ENCODE data around the gene C14orf93. TPM values are rescaled to one million over a fixed set of nuclear protein-coding genes. Genes with fewer than 3 reads are reported as not detected.
"Not testable (repeated sequence)": the region's sequence is repeated elsewhere in the genome, so short reads cannot be mapped to it uniquely, and the experiment has no call there.

Gene C14orf93
- total and polyA plus RNA-seq, 4 donors = 5.5 to 11.0 (median 8.7) TPM

DNA sequence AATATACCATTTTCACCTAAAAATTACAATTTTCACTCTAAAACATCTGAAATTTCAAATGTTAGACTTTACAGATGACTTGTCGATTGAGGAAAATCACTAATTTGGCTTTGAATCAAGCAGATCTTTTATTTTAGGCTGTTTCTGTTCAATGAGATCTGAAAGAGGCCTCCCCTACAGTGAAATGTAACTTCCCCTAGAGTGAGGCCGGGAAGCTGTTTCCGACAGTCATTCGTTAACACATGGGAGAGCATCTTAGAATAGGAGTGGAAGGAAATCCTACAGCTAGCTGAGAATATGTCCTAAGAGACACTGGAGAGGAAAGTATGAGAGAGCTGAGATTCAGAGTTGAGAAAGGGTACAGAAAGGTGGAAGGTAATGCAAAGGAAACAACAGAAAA is 5.7 kb upstream of the C14orf93 start:
- DNase-seq = no peak
- H3K36me3 ChIP-seq (ENCODE audit: control insufficient read depth in 1 of 2, insufficient read depth in 2 of 2, low read length in 1 of 2) = no peaks in the 10 kb centered on the region
- no peak overlapping the region for H3K27ac ChIP-seq (ENCODE audit: low read depth in 1 of 2, low read length in 2 of 2)
- no peaks in the 10 kb centered on the region for H3K9me3 ChIP-seq (ENCODE audit: control insufficient read depth, low read length)
- H3K4me3 ChIP-seq (ENCODE audit: low read length in 2 of 2) = no peak overlapping the region
- whole genome bisulfite sequencing, 2 donors = 86 to 88% methylated on average over 4 of the region's 4 CpGs
- intact Hi-C loops (cut with DNase I) = no loop called here
- H3K27me3 ChIP-seq (ENCODE audit: control insufficient read depth in 1 of 2, insufficient read depth in 2 of 2, low read length in 1 of 2) = no peaks in the 10 kb centered on the region
- H3K4me1 ChIP-seq (ENCODE audit: control insufficient read depth in 1 of 2, insufficient read depth in 2 of 2, low read length in 2 of 2) = no peaks in the 10 kb centered on the region
- ATAC-seq (ENCODE audit: low FRiP score) = no peak

DNA sequence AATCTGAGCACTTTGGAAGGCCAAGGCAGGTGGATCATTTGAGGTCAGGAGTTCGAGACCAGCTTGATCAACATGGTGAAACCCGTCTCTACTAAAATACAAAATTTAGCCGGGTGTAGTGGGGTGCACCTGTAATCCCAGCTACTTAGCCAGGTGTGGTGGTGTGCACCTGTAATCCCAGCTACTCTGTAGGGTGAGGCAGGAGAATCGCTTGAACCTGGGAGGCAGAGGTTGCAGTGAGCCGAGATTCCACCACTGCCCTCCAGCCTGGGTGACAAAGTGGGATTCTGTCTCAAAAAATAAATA is 3.8 kb upstream of the C14orf93 start:
- WGBS, 2 donors = 91 to 94% methylated on average over 5 of the region's 5 CpGs
- H3K27ac ChIP-seq (ENCODE audit: low read depth in 1 of 2, low read length in 2 of 2); H3K36me3 ChIP-seq (ENCODE audit: control insufficient read depth in 1 of 2, insufficient read depth in 2 of 2, low read length in 1 of 2); ATAC-seq (ENCODE audit: low FRiP score); intact Hi-C loops (cut with DNase I); H3K4me1 ChIP-seq (ENCODE audit: control insufficient read depth in 1 of 2, insufficient read depth in 2 of 2, low read length in 2 of 2); DNase-seq; H3K9me3 ChIP-seq (ENCODE audit: control insufficient read depth, low read length); H3K4me3 ChIP-seq (ENCODE audit: low read length in 2 of 2); H3K27me3 ChIP-seq (ENCODE audit: control insufficient read depth in 1 of 2, insufficient read depth in 2 of 2, low read length in 1 of 2): not testable (repeated sequence)

DNA sequence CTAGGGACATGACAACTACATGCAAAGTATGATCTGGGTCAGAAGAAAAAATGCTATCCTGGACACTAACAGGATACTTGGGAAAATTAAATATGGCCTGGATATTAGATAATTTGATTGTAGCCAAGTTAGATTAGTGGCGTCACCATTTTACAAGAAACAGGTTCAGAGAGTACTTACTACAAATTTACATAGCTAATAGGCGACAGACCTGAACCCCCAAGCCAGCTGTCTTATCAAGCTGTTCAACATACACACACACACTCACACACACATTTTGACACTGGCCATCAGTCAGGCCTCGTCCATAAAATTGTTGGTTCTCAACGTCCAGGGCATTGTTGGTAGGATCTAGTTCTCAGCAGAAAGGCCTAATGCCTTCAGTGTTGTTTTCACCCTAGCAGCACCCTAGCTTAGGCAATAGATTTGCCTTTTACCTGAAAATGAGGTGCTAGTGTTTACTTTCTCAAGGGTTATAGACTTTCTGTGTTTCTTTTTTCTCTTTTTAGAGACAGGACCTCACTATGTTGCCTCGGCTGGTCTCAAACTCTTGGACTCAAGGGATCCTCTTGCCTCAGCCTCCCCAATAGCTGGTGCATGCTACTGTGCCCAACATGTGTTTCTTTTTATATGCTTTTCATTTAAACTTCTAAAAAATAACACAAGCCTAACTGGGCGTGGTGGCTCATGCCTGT is 3.3 kb upstream of the C14orf93 start:
- WGBS, 2 donors = 61 to 72% methylated on average over 6 of the region's 6 CpGs
- Histone ChIP-seq H3K27ac (ENCODE audit: low read depth in 1 of 2, low read length in 2 of 2) (no peak overlapping the region), H3K4me3 (ENCODE audit: low read length in 2 of 2) (no peak overlapping the region), H3K4me1 (ENCODE audit: control insufficient read depth in 1 of 2, insufficient read depth in 2 of 2, low read length in 2 of 2) (no peaks in the 10 kb centered on the region), H3K9me3 (ENCODE audit: control insufficient read depth, low read length) (no peaks in the 10 kb centered on the region), H3K36me3 (ENCODE audit: control insufficient read depth in 1 of 2, insufficient read depth in 2 of 2, low read length in 1 of 2) (no peaks in the 10 kb centered on the region), H3K27me3 (ENCODE audit: control insufficient read depth in 1 of 2, insufficient read depth in 2 of 2, low read length in 1 of 2) (no peaks in the 10 kb centered on the region)
- ATAC-seq (ENCODE audit: low FRiP score) (no peak), DNase-seq (no peak)
- intact Hi-C loops (cut with DNase I) = no loop called here

DNA sequence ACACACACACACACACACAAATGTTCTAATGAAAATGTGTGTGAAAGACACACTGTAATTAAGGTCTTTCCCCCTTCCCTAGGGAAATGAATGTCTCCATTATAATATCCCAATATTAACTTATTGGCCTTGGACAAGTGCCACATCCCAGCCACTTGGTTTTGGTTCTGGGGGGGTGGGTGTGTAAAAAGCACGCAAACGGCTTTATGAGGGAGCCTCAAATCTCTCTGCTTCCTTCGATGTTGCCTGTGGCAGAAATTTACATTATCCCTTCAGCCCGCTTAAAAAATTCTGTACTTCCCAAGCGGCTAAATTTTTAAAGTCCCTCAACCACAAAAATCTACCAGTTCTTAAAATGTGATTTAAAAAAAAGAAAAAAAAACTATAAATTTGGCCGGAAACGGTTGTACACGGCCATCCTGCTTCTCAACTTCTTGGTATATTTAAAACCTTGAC is 432 bp downstream of the C14orf93 start:
- H3K27me3 ChIP-seq (ENCODE audit: control insufficient read depth in 1 of 2, insufficient read depth in 2 of 2, low read length in 1 of 2) = no peaks in the 10 kb centered on the region
- no peak for ATAC-seq (ENCODE audit: low FRiP score)
- H3K4me1 ChIP-seq (ENCODE audit: control insufficient read depth in 1 of 2, insufficient read depth in 2 of 2, low read length in 2 of 2) = no peaks in the 10 kb centered on the region
- no peaks in the 10 kb centered on the region for H3K9me3 ChIP-seq (ENCODE audit: control insufficient read depth, low read length)
- no peak overlapping the region for H3K27ac ChIP-seq (ENCODE audit: low read depth in 1 of 2, low read length in 2 of 2)
- peak overlapping the region; percentile 60 to 96 for H3K4me3 ChIP-seq (ENCODE audit: low read length in 2 of 2)
- no peak for DNase-seq
- WGBS, 2 donors = 4 to 16% methylated on average over 8 of the region's 8 CpGs
- intact Hi-C loops (cut with DNase I) = no loop called here
- no peaks in the 10 kb centered on the region for H3K36me3 ChIP-seq (ENCODE audit: control insufficient read depth in 1 of 2, insufficient read depth in 2 of 2, low read length in 1 of 2)

DNA sequence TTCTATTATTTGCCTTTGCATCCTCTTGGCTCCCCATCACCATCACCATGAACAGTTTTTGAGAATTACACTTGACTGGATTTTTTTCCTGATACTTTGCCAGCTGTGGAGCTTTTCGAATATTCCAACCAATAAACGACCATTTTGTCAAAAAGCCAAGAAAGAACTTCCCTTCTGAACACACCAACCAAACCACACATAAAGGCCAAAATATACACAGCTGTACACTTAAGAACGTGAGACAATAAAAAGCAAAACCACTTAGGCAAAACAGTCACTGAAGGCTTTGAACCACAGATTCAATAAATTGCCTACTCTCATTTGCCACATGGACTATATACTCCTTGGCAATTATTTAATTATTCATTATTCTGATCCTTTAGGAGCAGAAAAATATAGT is 1.1 kb downstream of the C14orf93 start:
- H3K27ac ChIP-seq (ENCODE audit: low read depth in 1 of 2, low read length in 2 of 2) = no peak overlapping the region
- WGBS, 2 donors = 3 to 7% methylated on average over 3 of the region's 3 CpGs
- no peaks in the 10 kb centered on the region for H3K9me3 ChIP-seq (ENCODE audit: control insufficient read depth, low read length)
- no peak overlapping the region for H3K4me3 ChIP-seq (ENCODE audit: low read length in 2 of 2)
- intact Hi-C loops (cut with DNase I) = no loop called here
- H3K27me3 ChIP-seq (ENCODE audit: control insufficient read depth in 1 of 2, insufficient read depth in 2 of 2, low read length in 1 of 2) = no peaks in the 10 kb centered on the region
- H3K4me1 ChIP-seq (ENCODE audit: control insufficient read depth in 1 of 2, insufficient read depth in 2 of 2, low read length in 2 of 2) = no peaks in the 10 kb centered on the region
- DNase-seq (no peak), ATAC-seq (ENCODE audit: low FRiP score) (no peak)
- H3K36me3 ChIP-seq (ENCODE audit: control insufficient read depth in 1 of 2, insufficient read depth in 2 of 2, low read length in 1 of 2) = no peaks in the 10 kb centered on the region

DNA sequence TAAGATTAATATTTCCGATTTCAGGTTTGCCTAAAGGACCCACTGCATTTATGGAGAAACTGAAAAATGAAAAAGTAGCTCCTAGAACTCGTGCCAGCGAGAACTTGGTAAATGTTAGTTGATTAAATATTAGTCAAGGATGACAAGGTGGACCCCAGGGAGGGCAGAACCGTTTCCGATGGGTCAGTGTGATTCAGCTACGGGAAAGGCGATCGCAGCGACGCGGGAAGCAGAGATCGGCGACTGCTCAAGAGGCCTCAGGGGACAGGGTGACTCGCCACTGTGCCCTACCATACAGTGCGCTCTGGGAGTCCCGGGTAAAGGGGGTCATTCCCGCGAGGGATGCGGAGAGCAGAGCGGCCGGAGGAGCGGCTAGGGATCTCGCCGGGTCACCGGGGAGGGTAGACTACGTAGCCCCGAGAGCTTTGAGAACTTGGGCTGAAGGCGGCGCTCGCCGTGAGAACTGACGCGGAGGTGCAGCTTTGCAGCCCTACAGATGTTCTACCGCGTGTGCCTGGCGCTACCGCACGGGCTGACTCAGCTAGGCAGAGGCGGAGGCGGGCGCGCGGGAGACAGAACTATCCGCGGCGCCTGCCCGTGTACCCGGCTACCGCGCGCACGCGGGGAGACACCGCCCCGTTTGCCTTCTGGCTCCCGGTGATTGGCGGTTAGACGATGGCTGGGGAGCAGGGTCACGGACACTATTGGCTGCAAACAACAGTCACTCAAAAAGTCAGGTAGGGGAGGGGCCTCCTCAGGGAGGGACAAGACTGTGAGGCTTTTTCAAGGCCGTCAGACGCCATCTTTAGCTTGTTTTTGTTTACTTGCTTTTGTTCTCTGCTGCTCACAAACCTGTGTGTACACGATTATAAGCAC is 3.2 kb downstream of the C14orf93 start:
- no peaks in the 10 kb centered on the region for H3K9me3 ChIP-seq (ENCODE audit: control insufficient read depth, low read length)
- 0 to 1% methylated on average over 62 of the region's 62 CpGs for WGBS, 2 donors
- no peaks in the 10 kb centered on the region for H3K27me3 ChIP-seq (ENCODE audit: control insufficient read depth in 1 of 2, insufficient read depth in 2 of 2, low read length in 1 of 2)
- H3K36me3 ChIP-seq (ENCODE audit: control insufficient read depth in 1 of 2, insufficient read depth in 2 of 2, low read length in 1 of 2) = no peaks in the 10 kb centered on the region
- DNase-seq = peak; percentile 97 to 98
- no peaks in the 10 kb centered on the region for H3K4me1 ChIP-seq (ENCODE audit: control insufficient read depth in 1 of 2, insufficient read depth in 2 of 2, low read length in 2 of 2)
- H3K4me3 ChIP-seq (ENCODE audit: low read length in 2 of 2) = peak overlapping the region; percentile 22 to 24
- intact Hi-C loops (cut with DNase I) = no loop called here
- peak; percentile 98 for ATAC-seq (ENCODE audit: low FRiP score)
- peak overlapping the region in 1 of 2 donors; percentile 67 for H3K27ac ChIP-seq (ENCODE audit: low read depth in 1 of 2, low read length in 2 of 2)

DNA sequence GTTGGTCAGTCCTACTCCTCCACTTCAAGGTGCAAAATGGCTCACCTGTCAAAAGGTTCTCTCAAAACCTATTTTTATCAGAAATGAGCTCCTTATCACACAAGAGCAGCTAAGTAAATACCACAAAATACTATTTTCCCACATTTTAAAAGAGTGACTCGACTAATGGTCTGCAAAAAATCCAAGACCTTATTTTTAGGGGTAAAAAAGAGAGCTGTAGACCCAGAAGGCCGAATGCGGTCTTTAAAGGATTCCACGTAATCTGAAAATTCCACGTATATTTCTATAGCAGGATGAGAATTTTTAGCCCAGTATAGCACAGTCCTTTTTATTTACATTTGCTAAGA is 3.8 kb downstream of the C14orf93 start:
- H3K9me3 ChIP-seq (ENCODE audit: control insufficient read depth, low read length) = no peaks in the 10 kb centered on the region
- intact Hi-C loops (cut with DNase I) = no loop called here
- H3K4me3 ChIP-seq (ENCODE audit: low read length in 2 of 2) = peak overlapping the region; percentile 22 to 24
- no peak overlapping the region for H3K27ac ChIP-seq (ENCODE audit: low read depth in 1 of 2, low read length in 2 of 2)
- DNase-seq = no peak
- ATAC-seq (ENCODE audit: low FRiP score) = no peak
- no peaks in the 10 kb centered on the region for H3K36me3 ChIP-seq (ENCODE audit: control insufficient read depth in 1 of 2, insufficient read depth in 2 of 2, low read length in 1 of 2)
- no peaks in the 10 kb centered on the region for H3K4me1 ChIP-seq (ENCODE audit: control insufficient read depth in 1 of 2, insufficient read depth in 2 of 2, low read length in 2 of 2)
- H3K27me3 ChIP-seq (ENCODE audit: control insufficient read depth in 1 of 2, insufficient read depth in 2 of 2, low read length in 1 of 2) = no peaks in the 10 kb centered on the region
- 33% methylated on average over 5 of the region's 5 CpGs for WGBS, 2 donors

DNA sequence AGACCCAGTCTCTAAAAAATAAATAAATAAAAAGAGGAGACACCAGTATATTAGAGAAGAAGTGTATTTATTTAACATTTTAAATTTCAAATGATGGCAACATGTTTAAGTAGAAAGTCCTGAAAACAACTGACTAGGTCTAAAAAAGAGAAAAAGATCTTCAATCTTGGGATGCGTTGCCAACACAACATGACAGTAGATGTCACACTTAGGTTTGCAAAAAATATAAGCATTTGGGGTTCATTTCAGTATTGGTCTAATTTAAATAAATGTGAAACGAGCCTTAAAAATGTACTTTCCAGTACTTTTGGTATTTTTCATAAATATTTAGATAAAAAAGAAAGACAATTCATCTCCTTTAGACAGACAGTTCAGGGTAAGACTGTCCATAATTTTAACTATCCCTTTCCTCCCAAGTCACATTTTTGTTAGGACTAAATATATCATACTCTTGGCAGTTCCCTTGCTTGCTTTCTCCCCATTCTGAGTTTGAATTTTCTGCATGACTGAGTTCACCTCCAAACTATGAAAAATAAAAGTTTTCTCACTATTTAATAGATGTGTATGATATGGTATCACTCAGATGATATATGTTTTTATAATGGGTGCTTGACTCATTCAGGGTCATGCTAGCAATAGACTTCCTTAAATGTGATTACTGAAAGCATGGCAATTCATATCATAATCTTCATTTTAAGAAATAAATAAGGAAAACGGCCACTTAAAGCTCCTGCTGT is 4.3 kb downstream of the C14orf93 start:
- WGBS, 2 donors = 63 to 67% methylated on average over 3 of the region's 3 CpGs
- no peaks in the 10 kb centered on the region for H3K27me3 ChIP-seq (ENCODE audit: control insufficient read depth in 1 of 2, insufficient read depth in 2 of 2, low read length in 1 of 2)
- intact Hi-C loops (cut with DNase I) = no loop called here
- H3K9me3 ChIP-seq (ENCODE audit: control insufficient read depth, low read length) = no peaks in the 10 kb centered on the region
- no peak overlapping the region for H3K4me3 ChIP-seq (ENCODE audit: low read length in 2 of 2)
- ATAC-seq (ENCODE audit: low FRiP score) (no peak), DNase-seq (no peak)
- H3K27ac ChIP-seq (ENCODE audit: low read depth in 1 of 2, low read length in 2 of 2) = no peak overlapping the region
- no peaks in the 10 kb centered on the region for H3K36me3 ChIP-seq (ENCODE audit: control insufficient read depth in 1 of 2, insufficient read depth in 2 of 2, low read length in 1 of 2)
- no peaks in the 10 kb centered on the region for H3K4me1 ChIP-seq (ENCODE audit: control insufficient read depth in 1 of 2, insufficient read depth in 2 of 2, low read length in 2 of 2)

All from aorta (tissue), 5 donors.